KMS-11 (cell line): ENCODE measurements around the gene MPO.

Source experiments
- H2AFZ ChIP-seq: fragments of 200-600 bp; sonication (generic); 2 replicates; pipeline ENCODE4 v1.6.1; 2016; ENCODE audit warnings: antibody characterized with exemption, mixed run types, low read depth
- H3K27ac ChIP-seq: fragments of 200-600 bp; sonication (generic); 2 replicates; pipeline ENCODE4 v1.6.1; 2016; ENCODE audit warnings: mild to moderate bottlenecking, mixed run types
- H3K27me3 ChIP-seq: fragments of 200-600 bp; sonication (generic); 2 replicates; pipeline ENCODE4 v1.6.1; 2017; ENCODE audit warnings: mild to moderate bottlenecking, low read depth, mixed run types, moderate library complexity; ENCODE audit not compliant: insufficient read depth
- H3K36me3 ChIP-seq: fragments of 200-600 bp; sonication (generic); 2 replicates; pipeline ENCODE4 v1.6.1; 2017; ENCODE audit warnings: mild to moderate bottlenecking, mixed run types; ENCODE audit not compliant: insufficient read depth
- H3K4me1 ChIP-seq: fragments of 200-600 bp; sonication (generic); 2 replicates; pipeline ENCODE4 v1.6.1; 2016; ENCODE audit warnings: mild to moderate bottlenecking, low read depth, mixed run types; ENCODE audit not compliant: poor library complexity, severe bottlenecking
- H3K4me2 ChIP-seq: fragments of 200-600 bp; sonication (generic); 2 replicates; pipeline ENCODE4 v1.7.0; 2016; ENCODE audit warnings: mild to moderate bottlenecking, mixed run types
- H3K4me3 ChIP-seq: fragments of 200-600 bp; sonication (generic); IDR thresholded peaks from 2 replicates; pipeline ENCODE4 v1.6.1; 2017; ENCODE audit warnings: low read depth, low read length, mixed read lengths; ENCODE audit not compliant: insufficient read depth
- H3K79me2 ChIP-seq: fragments of 200-600 bp; sonication (generic); 2 replicates; pipeline ENCODE4 v1.6.1; 2016; ENCODE audit warnings: low read depth, mixed run types; ENCODE audit not compliant: insufficient read depth
- H3K9ac ChIP-seq: fragments of 200-600 bp; sonication (generic); 2 replicates; pipeline ENCODE4 v1.6.1; 2016; ENCODE audit warnings: mild to moderate bottlenecking, mixed run types
- H4K20me1 ChIP-seq: fragments of 200-600 bp; sonication (generic); 2 replicates; pipeline ENCODE4 v1.6.1; 2016; ENCODE audit warnings: mild to moderate bottlenecking, mixed run types; ENCODE audit not compliant: insufficient read depth
- CTCF ChIP-seq: fragments of 200-600 bp; sonication (generic); conservative IDR thresholded peaks from 2 replicates; pipeline ENCODE4 v1.6.1; 2017; ENCODE audit warnings: low read depth, mild to moderate bottlenecking, antibody characterized with exemption, low read length, moderate library complexity, mixed read lengths

Gene MPO

GRCh38 chr17:58276423-58276822 is 4.3 kb downstream of the MPO start:
- no peak for TF ChIP-seq CTCF
- no peak overlapping the region for H2AFZ ChIP-seq
- H3K36me3 ChIP-seq, result no peaks in the 10 kb centered on the region
- H3K4me1 ChIP-seq, result no peaks in the 10 kb centered on the region
- no peak overlapping the region for H3K9ac ChIP-seq
- no peak overlapping the region for H3K4me3 ChIP-seq
- H3K79me2 ChIP-seq, result no peaks in the 10 kb centered on the region
- H3K4me2 ChIP-seq, result no peak overlapping the region
- H4K20me1 ChIP-seq, result no peaks in the 10 kb centered on the region
- H3K27me3 ChIP-seq, result no peaks in the 10 kb centered on the region
- no peak overlapping the region for H3K27ac ChIP-seq

DNA sequence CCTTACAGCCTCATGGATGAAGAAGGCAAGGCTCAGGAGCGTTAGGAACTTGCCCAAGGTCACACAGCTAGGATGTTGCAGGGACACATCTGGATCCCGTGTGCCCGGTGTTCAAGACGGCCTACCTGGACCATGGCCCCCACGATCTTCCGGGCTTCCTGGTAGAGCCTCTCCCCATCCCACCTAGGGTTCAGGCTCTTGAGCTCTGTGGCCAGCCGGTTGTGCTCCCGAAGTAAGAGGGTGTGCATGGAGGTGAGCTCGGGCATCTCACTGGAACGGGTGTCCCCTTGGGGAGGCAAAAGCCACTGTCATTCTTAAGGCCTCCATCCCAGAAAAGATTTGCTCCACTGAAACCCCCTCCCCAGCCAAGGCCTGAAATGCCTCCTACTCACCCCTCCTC is 5.3 kb downstream of the MPO start:
- no peaks in the 10 kb centered on the region for H3K4me1 ChIP-seq
- no peaks in the 10 kb centered on the region for H3K27me3 ChIP-seq
- no peak overlapping the region for H2AFZ ChIP-seq
- H3K36me3 ChIP-seq, result no peaks in the 10 kb centered on the region
- H3K9ac ChIP-seq, result no peak overlapping the region
- no peak overlapping the region for H3K4me2 ChIP-seq
- no peaks in the 10 kb centered on the region for H3K79me2 ChIP-seq
- TF ChIP-seq CTCF, result no peak
- H3K4me3 ChIP-seq, result no peak overlapping the region
- H4K20me1 ChIP-seq, result no peaks in the 10 kb centered on the region
- H3K27ac ChIP-seq, result no peak overlapping the region

GRCh38 chr17:58273453-58274104 is 7.2 kb downstream of the MPO start:
- H2AFZ ChIP-seq, result no peak overlapping the region
- no peak for TF ChIP-seq CTCF
- H3K4me1 ChIP-seq, result no peaks in the 10 kb centered on the region
- no peaks in the 10 kb centered on the region for H3K79me2 ChIP-seq
- no peak overlapping the region for H3K4me2 ChIP-seq
- H3K9ac ChIP-seq, result no peak overlapping the region
- H4K20me1 ChIP-seq, result no peaks in the 10 kb centered on the region
- H3K27me3 ChIP-seq, result no peaks in the 10 kb centered on the region
- H3K36me3 ChIP-seq, result no peaks in the 10 kb centered on the region
- H3K27ac ChIP-seq, result no peak overlapping the region
- no peak overlapping the region for H3K4me3 ChIP-seq

DNA sequence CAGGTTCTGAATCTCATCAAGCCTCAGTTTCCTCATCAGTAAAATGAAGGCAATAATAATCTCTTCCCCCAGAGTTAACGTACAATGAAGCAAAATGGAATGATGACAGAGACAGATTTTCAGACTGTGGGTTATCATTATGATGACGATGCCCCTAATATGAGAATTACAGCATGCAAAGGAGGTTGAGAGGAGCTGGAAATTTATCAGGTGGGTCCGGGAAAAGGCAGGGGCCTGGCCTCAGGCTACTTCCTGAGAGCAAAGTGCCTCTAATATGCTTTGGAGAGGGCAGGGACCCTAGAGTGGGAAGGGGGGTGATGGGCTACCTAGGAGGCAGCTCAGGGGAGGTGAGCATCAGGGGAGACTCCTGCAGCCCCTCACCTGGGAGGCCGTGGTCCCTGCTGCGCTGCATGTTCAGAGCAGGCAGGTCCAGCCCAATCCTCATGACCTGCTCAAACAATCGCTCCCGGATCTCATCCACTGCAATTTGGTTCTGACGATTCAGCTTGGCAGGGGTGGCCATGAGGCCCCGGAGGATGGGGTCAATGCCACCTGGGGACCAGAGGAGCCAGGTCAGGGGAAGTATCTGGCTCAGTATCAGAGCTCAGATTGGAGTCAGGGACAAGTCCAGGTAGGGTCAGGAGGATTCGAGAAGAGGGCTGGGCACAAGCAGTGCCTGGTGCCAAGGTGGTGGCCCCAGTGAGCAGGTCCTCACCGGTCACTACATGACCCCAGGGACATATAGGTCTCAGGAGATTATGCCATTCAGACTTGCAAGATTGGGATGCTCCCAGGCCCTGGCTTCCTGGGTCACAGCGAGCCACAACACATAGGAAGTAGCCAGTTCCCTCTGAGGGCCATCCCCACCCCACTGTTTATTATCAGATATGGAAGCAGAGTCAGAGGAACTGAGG is 8.1 kb downstream of the MPO start:
- no peaks in the 10 kb centered on the region for H3K79me2 ChIP-seq
- H3K27ac ChIP-seq, result no peak overlapping the region
- no peaks in the 10 kb centered on the region for H3K27me3 ChIP-seq
- H3K4me1 ChIP-seq, result no peaks in the 10 kb centered on the region
- H4K20me1 ChIP-seq, result no peaks in the 10 kb centered on the region
- no peak overlapping the region for H2AFZ ChIP-seq
- TF ChIP-seq CTCF, result no peak
- no peak overlapping the region for H3K4me2 ChIP-seq
- H3K9ac ChIP-seq, result no peak overlapping the region
- H3K36me3 ChIP-seq, result no peaks in the 10 kb centered on the region
- H3K4me3 ChIP-seq, result no peak overlapping the region
